DND-41 (cell line): Measurements from ENCODE around the gene IDUA.

Source experiments
- CTCF ChIP-seq: IDR thresholded peaks from 2 replicates; pipeline ENCODE4 v1.5.1; 2012; ENCODE audit warnings: borderline replicate concordance, low read length, moderate library complexity, mild to moderate bottlenecking; ENCODE audit not compliant: poor library complexity, severe bottlenecking; ENCODE audit errors: extremely low read depth
- EZH2 ChIP-seq: IDR thresholded peaks from 3 replicates; pipeline ENCODE4 v1.6.1; 2012; ENCODE audit warnings: borderline replicate concordance, low read depth, mild to moderate bottlenecking, moderate library complexity, low read length, inconsistent platforms; ENCODE audit not compliant: severe bottlenecking

GRCh38 chr4:952881-953573 lies 33.8 kb upstream of the IDUA start:
- TF ChIP-seq CTCF, result no peak
- no peak for TF ChIP-seq EZH2
